GM21825 (cell line): ENCODE measurements around the gene HIC1.

Experiments
- ATAC-seq: cut with Tn5 transposase; IDR thresholded peaks from one replicate; pipeline ENCODE4 v1.9.1; 2021; ENCODE audit warnings: mild to moderate bottlenecking, moderate library complexity; ENCODE audit not compliant: unreplicated experiment

HIC1 gene

DNA sequence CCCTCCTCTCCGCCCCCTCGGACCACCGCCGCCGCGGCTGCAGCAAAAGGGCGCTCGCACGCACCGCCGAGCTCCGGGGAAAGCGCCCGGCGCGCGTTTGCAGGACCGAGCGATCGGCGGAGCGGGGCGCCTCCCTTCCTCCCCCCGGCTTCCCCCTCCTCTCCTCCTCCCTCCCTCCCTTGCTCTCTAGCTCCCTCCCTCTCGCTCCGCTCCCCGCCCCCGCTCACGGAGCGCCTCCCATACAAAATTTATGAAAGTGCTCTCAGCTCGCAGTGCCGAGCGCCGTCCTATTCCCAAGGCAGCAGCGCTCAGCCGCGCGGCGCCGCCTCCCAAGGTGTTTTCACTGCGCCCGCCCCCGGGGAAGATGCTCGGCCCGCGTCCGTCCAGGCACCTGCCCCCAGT lies 29.7 kb upstream of the HIC1 start, which contains the start of gene RTN4RL1:
RTN4RL1 (minus strand) TSS at position 115 of the 402 bp plus-strand sequence. CDS start 469 bp downstream, outside the sequence.
- no peak for ATAC-seq

DNA sequence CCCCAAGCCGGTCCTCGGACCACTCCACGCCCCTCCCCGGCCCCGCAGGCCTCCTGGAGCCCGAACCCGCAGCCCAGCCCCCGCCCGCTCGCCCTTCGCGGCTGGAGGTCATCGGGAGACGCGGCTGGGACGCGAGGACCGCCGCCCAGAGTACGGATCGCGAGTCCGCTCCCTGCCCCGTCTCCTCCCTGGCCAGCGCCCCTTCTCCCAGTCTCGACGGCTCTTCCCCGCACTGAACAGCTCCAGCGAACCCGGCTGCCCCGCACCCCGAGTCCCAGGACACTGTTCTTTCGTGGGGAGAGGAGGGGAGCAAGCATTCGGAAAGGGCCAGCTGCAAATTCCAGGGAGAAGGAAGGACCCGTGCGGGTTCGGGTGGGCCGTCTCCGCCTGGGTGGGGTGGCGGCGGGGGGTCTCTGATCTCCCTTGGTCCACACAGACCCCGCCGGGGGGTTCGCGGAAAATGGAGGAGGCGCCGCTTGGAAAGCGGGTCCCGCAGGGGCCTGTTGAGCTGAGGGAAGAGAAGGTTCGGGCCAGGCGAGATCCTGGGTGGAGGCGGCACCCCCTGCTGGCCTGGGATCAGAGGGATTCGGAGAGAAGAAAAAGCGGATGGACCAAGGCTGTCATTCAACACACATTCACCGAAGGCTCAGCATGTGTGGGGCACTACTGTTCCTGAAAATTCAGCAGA lies 29.1 kb upstream of the HIC1 start:
- ATAC-seq = no peak

DNA sequence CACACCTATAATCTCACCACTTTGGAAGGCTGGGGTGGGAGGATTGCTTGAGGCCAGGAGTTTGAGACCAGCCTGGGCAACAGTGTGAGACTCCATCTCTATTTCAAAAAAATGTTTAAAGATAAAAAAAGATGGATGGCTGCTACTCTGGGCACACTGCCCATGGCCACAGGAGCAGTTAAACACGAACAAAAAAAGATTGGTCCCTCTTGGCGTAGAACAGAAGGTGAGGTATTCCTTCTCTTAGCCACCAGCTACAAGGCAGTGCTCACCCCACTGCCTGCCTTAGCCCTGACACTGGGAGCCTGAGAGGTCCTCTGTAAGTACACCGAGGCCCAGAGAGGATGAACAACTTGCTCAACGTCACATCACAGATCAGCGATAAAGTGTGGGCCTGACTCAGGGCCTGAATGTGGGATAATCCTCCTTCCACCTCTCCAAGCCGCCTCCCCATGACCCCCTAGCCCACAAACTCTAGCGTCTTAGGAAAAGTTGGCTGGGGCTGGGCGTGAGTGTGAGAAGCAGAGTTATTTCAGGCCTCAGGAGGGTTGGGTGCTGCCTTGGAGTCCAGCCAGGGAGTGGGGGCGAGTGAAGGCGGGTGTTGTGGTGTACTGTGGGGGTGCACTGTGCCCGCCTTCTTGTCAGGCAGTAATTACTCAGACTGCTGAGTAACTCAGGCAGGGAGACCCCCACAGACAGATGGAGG lies 27.2 kb upstream of the HIC1 start:
- no peak for ATAC-seq

DNA sequence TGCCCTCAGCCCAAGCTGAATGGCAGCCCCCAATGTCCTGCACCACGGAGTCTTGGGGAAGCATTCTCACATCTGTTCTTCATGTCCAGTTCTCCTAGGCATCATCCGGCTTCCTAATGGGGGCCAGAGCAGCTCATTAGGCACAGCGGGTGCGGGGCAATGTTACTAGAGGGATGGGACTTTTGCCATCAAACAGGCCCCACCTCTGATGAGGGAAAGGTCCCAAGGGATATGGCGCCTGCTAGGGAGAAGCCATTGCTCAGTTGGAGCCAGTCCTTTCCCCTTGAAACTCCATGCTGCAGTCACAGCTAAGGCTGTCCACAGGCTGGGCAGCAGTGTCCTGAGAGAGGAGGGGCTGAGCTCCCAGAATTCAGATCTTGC lies 26.7 kb upstream of the HIC1 start:
- no peak for ATAC-seq

DNA sequence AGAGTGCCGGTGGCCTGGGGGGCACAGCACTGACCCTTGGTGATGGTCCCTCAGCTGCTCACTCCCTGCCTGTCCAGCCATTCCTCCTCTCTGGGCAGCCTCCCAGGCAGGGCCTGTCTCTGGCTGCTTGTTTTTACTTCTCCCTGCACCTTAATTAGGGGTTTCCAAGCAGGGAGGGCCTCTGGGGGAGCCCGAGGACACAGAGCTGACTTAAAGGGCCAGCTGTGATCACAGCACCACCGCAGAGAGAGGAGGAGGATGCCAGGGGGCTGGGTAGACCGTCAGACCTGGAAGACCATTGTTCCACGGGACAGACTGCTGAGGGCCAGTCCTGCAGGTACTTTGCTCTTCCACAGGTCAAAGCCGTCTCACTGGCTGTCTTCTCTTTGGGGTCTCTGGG lies 26.2 kb upstream of the HIC1 start:
- no peak for ATAC-seq

DNA sequence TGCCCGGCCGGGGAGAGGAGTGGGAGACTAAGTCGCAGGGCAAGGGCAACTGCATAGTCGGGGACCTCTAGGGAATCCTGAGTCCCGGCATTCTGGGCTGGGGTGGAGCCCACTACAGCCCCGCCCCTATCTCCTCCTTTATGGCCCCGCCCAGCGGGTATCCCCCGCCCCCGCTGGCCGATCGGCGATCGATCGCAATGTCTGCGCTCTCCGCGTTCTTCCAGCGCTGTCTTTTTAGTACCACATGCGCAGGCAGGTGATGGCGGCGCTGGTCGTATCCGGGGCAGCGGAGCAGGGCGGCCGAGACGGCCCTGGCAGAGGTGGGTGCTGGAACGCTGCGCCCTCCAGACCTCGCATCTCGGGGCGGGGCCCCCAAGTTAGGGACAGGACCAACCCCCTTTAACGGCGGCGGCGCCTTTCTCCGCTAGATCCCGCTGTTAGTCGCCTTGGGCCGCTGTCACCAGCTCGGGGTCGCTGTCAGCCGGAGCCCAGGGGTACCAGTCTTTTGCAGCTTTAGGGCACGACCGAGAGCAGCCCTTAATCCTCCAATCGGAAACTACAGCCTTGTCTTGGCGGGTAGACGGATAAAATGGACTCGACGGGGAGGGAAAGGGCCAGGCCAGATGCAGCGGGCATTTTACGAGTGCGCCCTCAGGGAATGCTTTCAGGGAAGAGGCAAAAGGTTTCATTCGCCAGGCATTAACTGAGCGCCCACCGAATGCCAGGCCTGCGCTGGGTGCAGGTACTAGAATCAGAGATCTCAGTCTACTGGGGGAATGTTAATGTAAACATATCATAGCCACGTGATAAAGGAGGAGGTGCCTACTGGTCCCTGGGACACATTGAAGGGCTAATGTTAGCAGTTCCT lies 24.8 kb upstream of the HIC1 start, which contains the start of gene DPH1:
DPH1 (plus strand) TSS at position 243 of the 868 bp plus-strand sequence; CDS start at position 260, 17 bp downstream.
- ATAC-seq = peak; percentile 59

DNA sequence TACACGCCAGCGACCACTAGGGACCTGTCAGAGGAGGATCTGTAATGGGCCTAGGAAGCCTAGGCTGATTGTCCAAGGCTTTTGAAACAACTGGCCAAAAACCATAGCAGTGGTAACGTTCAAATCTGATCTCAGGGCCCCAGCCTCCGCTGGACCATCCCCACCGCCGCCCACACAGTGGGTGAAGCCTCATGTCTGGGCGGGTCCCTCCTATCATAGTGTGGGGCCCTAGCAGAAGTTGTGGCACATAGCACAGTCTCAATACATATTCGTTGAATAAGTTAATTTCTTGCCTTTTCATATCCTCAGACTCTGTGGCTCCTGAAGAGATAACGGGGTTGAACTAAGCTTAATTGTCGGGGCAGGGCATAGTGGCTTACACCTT lies 24.1 kb upstream of the HIC1 start:
- no peak for ATAC-seq

DNA sequence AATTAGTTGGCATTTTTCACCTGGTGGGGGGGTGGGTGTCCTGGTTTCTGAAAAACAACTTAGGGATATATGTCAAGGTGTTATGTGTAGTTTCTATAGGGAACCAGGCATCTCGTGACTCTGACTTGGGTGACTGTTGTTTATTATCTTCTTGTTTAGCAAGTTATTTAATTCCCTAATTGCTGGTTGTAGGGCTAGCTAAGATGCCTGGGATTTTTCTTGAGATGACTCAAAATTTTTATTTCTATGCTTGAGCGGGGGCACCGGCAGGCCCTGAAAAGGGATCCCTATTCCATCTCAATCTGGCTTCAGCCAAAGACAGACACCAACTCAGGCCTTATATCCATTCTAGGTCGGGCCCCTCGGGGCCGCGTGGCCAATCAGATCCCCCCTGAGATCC lies 21.8 kb upstream of the HIC1 start:
- no peak for ATAC-seq

DNA sequence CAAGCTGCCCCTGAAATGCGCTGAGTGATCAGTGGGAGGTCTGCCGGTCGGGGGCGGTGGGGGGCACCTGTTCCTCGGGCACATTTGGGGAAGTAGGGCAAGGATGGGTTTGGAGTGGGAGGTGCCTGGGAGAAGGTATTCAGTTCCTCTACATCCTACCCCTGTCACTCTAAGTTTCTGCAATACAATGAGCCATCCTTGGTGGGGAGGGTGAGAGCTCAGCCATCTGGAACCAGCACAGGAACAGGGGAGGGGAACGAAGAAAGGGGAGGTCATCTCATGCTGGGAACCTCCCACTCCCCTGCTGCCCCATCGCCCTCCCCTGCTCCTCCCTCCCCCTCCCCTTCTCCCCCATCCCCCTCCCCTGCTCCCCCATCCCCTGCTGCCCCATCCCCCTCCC lies 20.7 kb upstream of the HIC1 start:
- no peak for ATAC-seq

DNA sequence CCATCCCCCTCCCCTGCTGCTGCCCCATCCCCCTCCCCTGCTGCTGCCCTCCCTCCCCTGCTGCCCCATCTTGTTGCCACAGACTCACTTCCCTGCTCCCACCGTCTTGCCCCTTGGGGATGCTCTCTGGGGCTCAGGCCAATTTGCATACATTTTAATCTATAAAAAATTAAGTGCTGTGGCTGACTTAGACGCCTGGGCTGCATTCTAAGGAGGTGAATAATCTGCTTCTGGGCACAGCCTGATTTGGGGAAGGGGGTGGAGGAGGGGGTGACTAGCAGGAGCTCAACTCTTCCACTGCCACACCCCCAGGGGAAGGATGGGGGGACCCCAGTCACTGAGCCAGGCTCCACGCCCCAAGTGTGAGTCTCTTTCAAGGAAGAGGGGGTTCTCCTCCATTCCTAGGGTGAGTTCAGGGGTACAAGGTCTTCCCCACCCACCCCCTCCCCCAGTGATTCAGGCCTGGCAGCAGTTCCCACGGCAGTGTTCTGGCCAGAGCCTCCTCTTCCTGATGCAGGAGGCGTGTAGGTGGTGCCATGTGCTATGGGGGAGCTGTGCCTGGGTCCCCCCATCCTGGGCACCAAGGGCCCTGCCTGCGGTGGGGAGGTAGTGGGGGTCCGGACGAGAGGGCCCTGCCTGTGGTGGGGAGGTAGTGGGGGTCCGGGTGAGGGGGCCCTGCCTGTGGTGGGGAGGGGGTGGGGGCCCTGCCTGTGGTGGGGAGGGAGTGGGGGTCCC lies 19.9 kb upstream of the HIC1 start:
- no peak for ATAC-seq

DNA sequence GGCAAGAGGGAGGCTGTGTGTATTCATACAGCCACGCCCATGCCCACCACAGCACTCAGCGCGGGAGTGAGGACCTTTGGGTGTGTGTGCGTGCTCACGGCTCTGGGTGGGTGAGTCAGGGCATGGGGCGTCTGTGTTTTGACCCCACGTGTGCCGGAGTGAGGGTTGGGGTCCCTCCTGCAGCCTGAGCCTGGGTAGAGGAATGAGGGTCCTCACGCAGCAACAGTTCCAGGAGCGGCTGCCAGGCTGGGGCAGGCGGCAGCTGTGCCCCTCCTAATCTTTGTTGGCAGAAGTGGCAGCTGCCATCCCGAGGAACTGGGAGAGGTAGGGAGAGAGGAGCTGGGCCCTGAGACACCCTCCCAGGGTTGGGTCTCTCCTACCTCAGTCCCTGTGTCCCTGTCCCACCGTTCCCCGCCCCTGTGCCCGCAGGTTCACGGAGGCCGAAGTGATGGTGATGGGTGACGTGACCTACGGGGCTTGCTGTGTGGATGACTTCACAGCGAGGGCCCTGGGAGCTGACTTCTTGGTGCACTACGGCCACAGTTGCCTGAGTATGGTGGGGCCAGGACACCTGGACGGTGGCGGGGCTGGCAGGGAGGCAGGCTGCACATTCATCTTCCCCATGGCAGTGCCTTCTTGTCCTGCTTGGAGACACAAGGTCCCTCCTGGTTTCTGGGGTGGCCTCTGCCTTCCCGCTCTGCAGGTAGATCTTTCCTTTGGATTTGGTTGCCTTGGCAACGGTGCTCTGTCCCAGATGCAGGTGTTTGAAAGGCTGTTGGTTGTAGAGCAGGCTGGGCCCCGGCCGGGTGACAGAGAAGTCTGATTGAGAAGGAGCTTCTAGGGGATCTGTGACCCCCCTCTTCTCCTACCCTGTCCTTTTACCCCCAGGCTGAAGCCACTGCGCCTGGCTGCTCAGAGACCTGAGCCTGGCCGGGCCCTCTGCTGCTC lies 19.1 kb upstream of the HIC1 start:
- ATAC-seq = no peak

DNA sequence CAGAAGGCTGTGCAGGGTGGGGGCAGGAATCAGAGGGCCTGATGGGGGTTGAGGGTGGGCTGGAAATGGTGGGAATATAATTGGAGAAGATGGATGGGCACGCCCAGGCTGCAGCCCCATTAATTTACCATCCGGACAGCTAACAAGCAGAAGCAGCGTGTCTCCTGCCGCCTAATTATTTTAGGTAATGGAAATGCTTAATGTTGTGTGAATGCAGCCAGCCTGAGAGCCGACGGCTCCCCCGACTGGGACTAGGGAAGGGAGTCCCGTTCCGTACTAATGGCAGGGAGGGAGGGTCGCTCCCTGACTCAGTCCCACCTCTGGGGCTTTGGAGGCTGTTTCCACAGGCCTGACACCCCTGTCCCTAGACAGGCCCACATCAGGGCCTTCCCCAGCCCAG lies 17.7 kb upstream of the HIC1 start:
- ATAC-seq = no peak

DNA sequence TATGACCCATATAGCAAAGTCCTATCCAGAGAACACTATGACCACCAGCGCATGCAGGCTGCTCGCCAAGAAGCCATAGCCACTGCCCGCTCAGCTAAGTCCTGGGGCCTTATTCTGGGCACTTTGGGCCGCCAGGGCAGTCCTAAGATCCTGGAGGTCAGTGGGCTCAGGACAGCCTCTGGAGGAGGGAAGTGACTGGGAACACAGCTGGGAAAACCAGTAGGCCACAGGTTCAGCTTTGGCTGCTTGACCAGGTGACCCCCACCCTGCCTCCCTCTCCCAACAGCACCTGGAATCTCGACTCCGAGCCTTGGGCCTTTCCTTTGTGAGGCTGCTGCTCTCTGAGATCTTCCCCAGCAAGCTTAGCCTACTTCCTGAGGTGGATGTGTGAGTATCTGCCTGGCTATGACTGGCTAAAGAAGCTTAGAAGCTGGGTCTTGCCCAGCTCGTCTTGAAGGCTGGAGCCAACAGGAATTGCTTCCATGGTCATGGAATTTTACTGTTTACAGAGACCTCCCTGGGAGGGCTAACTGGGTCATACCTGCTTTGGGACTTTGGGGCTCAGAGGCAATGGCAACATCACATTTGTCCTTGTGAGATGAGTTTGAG lies 14.6 kb upstream of the HIC1 start:
- no peak for ATAC-seq

DNA sequence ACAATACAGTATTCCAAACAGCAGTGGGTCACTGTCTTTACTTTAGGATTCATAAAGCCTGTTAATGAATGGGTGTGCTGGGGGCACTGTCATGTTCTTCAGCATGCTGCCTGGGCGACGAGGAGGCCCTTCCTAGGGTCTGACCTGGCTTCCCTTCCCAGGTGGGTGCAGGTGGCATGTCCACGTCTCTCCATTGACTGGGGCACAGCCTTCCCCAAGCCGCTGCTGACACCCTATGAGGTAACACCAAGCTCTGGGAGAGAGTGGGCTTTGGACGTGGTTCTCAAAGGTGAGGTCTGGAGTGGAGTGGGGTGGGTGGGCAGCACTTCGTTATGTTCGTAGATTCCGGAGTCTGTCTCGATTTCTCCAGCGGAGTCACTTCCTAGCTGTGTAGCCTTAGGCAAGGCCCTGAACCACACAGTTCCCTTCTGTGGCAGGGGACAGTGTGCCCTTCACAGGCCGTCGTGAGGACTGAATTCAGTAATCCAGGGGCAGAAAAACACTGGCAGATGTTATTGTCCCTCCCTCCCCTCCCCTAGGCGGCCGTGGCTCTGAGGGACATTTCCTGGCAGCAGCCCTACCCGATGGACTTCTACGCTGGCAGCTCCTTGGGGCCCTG lies 13.9 kb upstream of the HIC1 start:
- ATAC-seq = no peak

DNA sequence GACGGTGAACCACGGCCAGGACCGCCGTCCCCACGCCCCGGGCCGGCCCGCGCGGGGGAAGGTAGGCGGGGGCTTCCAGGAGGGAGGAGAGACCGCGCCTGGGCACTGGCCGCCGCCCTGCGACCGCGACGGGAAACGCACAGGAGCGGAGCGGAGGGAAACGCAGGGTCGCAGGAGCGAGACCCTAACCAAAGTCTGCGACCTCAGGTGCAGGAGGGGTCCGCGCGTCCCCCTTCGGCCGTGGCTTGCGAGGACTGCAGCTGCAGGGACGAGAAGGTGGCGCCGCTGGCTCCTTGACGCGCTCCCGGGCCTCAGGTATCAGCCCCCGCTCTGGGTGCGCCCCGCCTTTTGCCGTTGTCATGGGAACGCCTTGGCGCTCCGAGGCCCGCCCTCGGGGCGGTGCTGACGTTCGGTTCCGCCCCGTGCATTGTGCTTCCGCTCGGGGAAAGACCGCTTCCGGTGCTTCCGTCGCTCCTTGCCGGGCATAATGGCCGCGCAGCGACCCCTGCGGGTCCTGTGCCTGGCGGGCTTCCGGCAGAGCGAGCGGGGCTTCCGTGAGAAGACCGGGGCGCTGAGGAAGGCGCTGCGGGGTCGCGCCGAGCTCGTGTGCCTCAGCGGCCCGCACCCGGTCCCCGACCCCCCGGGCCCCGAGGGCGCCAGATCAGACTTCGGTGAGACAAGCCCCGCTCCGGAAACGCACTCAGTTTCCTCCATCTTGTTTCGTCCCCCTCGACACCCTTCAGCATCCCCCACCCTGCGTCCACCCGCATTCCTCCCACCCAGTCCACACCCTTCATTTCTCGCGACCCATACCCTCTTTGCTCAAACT lies 13.1 kb upstream of the HIC1 start, which contains the start of gene OVCA2:
OVCA2 (plus strand) TSS at position 462 of the 829 bp plus-strand sequence; CDS start at position 488, 26 bp downstream.
- peak; percentile 79 for ATAC-seq

DNA sequence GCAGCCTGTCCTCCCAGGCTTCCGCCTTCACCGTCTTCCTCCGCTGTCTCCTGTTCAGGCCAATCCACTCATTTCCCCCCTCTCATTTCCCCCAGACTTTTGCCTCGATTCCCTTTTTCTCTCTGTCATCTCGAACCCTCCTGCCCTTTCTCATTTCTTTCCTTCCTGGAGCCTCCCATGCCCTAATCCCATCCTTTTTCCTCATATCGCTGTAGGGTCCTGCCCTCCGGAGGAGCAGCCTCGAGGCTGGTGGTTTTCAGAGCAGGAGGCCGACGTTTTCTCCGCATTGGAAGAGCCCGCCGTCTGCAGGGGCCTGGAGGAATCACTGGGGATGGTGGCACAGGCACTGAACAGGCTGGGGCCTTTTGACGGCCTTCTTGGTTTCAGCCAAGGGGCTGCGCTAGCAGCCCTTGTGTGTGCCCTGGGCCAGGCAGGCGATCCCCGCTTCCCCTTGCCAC lies 12.5 kb upstream of the HIC1 start:
- ATAC-seq = no peak

DNA sequence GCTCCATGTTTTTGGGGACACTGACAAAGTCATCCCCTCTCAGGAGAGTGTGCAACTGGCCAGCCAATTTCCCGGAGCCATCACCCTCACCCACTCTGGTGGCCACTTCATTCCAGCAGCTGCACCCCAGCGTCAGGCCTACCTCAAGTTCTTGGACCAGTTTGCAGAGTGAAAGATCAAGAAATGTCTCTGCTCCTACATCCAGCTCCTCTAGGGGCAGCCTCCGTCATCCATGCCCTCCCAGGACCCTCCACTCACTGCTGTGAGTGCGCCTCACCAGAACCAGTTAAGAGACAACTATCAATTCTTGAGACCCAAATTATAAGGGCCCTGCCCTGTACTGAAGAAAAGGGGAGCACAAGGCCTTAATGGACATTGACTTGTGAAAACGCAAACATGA lies 12.0 kb upstream of the HIC1 start:
- ATAC-seq = no peak

DNA sequence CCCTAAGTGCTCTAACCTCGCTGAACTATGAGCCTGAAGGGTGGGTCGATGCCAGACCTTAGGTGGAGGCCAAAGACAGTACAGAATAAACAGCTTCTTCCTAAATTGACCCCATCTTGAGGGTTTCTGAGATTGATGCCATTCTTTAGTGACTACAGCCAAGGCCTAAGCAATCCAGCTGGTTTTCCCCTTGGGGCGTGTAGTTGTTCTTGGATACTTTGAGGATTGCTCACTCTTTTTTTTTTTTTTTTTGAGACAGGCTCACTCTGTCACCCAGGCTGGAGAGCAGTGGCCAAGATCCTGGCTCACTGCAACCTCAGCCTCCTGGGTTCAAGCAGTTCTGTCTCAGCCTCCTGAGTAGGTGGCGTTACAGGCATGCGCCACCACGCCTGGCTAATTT lies 11.1 kb upstream of the HIC1 start:
- no peak for ATAC-seq
